NCI-H226 (cell line): Measurements from ENCODE around the gene ATG2A.
A peak's percentile ranks its signal among the peaks of the same experiment; 100 is the strongest.

Experiments used
- DNase-seq: peaks from one replicate; pipeline ENCODE4 v3.0.0-alpha.2; 2015

ATG2A gene

GRCh38 chr11:64883575-64883974 lies 33.4 kb downstream of the ATG2A start:
- no peak for DNase-seq

GRCh38 chr11:64882243-64882642 lies 34.8 kb downstream of the ATG2A start:
- no peak for DNase-seq

- DNase-seq, result no peak
These were observed 35.5 kb downstream of the ATG2A start for GRCh38 chr11:64881476-64881875.

GRCh38 chr11:64880240-64881001 lies 36.6 kb downstream of the ATG2A start:
- DNase-seq, result no peak

- no peak for DNase-seq
These were observed 37.6 kb downstream of the ATG2A start for GRCh38 chr11:64879244-64879900.

GRCh38 chr11:64878494-64879243 lies 38.3 kb downstream of the ATG2A start, which contains the start of gene EHD1:
Gene EHD1 (minus strand): TSS chr11:64878621. CDS start chr11:64878464, 157 bp downstream.
- DNase-seq, result peak; percentile 92

GRCh38 chr11:64878223-64878493 lies 38.9 kb downstream of the ATG2A start:
- DNase-seq, result no peak

GRCh38 chr11:64877390-64878222 lies 39.4 kb downstream of the ATG2A start:
- no peak for DNase-seq

GRCh38 chr11:64876835-64877341 lies 40.1 kb downstream of the ATG2A start:
- DNase-seq, result peak; percentile 25

GRCh38 chr11:64876229-64876750 lies 40.7 kb downstream of the ATG2A start:
- no peak for DNase-seq

GRCh38 chr11:64875369-64876228 lies 41.4 kb downstream of the ATG2A start:
- DNase-seq, result no peak

- DNase-seq, result no peak
These were observed 42.4 kb downstream of the ATG2A start for GRCh38 chr11:64874308-64875240.

GRCh38 chr11:64872790-64873488 lies 44.1 kb downstream of the ATG2A start:
- DNase-seq, result no peak

GRCh38 chr11:64871492-64871891 lies 45.5 kb downstream of the ATG2A start:
- DNase-seq, result no peak

- no peak for DNase-seq
These were observed 46.0 kb downstream of the ATG2A start for GRCh38 chr11:64870893-64871466.

GRCh38 chr11:64870176-64870892 lies 46.7 kb downstream of the ATG2A start:
- peak; percentile 85 for DNase-seq

- DNase-seq, result peak; percentile 51
These were observed 47.3 kb downstream of the ATG2A start for GRCh38 chr11:64869571-64870175.
